ENCODE results near the gene SSR4. TPM values are rescaled to one million over a fixed set of nuclear protein-coding genes. Genes with fewer than 3 reads are reported as not detected.

Gene SSR4
- total RNA-seq, 1 donor from 2014 or later: 210 TPM

- DNase-seq (no peak), ATAC-seq (no peak)
- Histone ChIP-seq H3K27me3 (ENCODE audit: low read depth) (no peaks in the 10 kb centered on the region), H3K9me3 (no peaks in the 10 kb centered on the region), H3K4me1 (peaks cover 13% of the 10 kb centered on the region), H3K36me3 (peaks cover 18% of the 10 kb centered on the region), H3K27ac (no peak overlapping the region), H3K4me3 (no peak overlapping the region)
- intact Hi-C loops (cut with DNase I): no loop called here
- no peak for TF ChIP-seq CTCF (IDR thresholded peaks at IDR 0.05)
Measured at GRCh38 chrX:153797415-153798015, 3.0 kb downstream of the SSR4 start.

GRCh38 chrX:153799326-153799725 lies 4.9 kb downstream of the SSR4 start:
- intact Hi-C loops (cut with DNase I): no loop called here
- no peak for DNase-seq
- Histone ChIP-seq H3K27ac (no peak overlapping the region), H3K4me3 (no peak overlapping the region), H3K36me3 (peaks cover 18% of the 10 kb centered on the region), H3K9me3 (no peaks in the 10 kb centered on the region), H3K4me1 (peaks cover 8% of the 10 kb centered on the region), H3K27me3 (ENCODE audit: low read depth) (no peaks in the 10 kb centered on the region)
- TF ChIP-seq CTCF (IDR thresholded peaks at IDR 0.05): no peak
- no peak for ATAC-seq

GRCh38 chrX:153800177-153800722 lies 5.8 kb downstream of the SSR4 start:
- H3K27me3 ChIP-seq (ENCODE audit: low read depth): no peaks in the 10 kb centered on the region
- H3K4me1 ChIP-seq: peaks cover 6% of the 10 kb centered on the region
- TF ChIP-seq CTCF (IDR thresholded peaks at IDR 0.05): no peak
- intact Hi-C loops (cut with DNase I): no loop called here
- no peak overlapping the region for H3K27ac ChIP-seq
- peaks cover 18% of the 10 kb centered on the region for H3K36me3 ChIP-seq
- no peak for DNase-seq
- H3K9me3 ChIP-seq: no peaks in the 10 kb centered on the region
- no peak for ATAC-seq
- no peak overlapping the region for H3K4me3 ChIP-seq

GRCh38 chrX:153800746-153801145 lies 6.3 kb downstream of the SSR4 start:
- peaks cover 1% of the 10 kb centered on the region for H3K4me1 ChIP-seq
- ATAC-seq (no peak), DNase-seq (no peak)
- H3K4me3 ChIP-seq: no peak overlapping the region
- H3K27me3 ChIP-seq (ENCODE audit: low read depth): no peaks in the 10 kb centered on the region
- intact Hi-C loops (cut with DNase I): no loop called here
- peaks cover 18% of the 10 kb centered on the region for H3K36me3 ChIP-seq
- TF ChIP-seq CTCF (IDR thresholded peaks at IDR 0.05): no peak
- no peak overlapping the region for H3K27ac ChIP-seq
- no peaks in the 10 kb centered on the region for H3K9me3 ChIP-seq

GRCh38 chrX:153801669-153802068 lies 7.2 kb downstream of the SSR4 start:
- DNase-seq: no peak

More at GRCh38 chrX:153801669-153802068, 7.2 kb downstream of the SSR4 start:
- Histone ChIP-seq H3K27me3 (ENCODE audit: low read depth) (no peaks in the 10 kb centered on the region), H3K4me3 (no peak overlapping the region), H3K27ac (no peak overlapping the region), H3K9me3 (no peaks in the 10 kb centered on the region), H3K36me3 (peaks cover 18% of the 10 kb centered on the region), H3K4me1 (no peaks in the 10 kb centered on the region)
- no peak for TF ChIP-seq CTCF (IDR thresholded peaks at IDR 0.05)
- no peak for ATAC-seq
- intact Hi-C loops (cut with DNase I): no loop called here

Measured in lower lobe of right lung (tissue), 2 donors.